ENCODE data around the gene THTPA. TPM values are rescaled to one million over a fixed set of nuclear protein-coding genes. Genes with fewer than 3 reads are reported as not detected.
A peak's percentile ranks its signal among the peaks of the same experiment; 100 is the strongest.

THTPA gene
- total and polyA plus RNA-seq, 2 of the 13 experiments (the other 11 are each of a cell fraction or from before 2014, with no cell fraction given), result 7.4 to 8.7 TPM

DNA sequence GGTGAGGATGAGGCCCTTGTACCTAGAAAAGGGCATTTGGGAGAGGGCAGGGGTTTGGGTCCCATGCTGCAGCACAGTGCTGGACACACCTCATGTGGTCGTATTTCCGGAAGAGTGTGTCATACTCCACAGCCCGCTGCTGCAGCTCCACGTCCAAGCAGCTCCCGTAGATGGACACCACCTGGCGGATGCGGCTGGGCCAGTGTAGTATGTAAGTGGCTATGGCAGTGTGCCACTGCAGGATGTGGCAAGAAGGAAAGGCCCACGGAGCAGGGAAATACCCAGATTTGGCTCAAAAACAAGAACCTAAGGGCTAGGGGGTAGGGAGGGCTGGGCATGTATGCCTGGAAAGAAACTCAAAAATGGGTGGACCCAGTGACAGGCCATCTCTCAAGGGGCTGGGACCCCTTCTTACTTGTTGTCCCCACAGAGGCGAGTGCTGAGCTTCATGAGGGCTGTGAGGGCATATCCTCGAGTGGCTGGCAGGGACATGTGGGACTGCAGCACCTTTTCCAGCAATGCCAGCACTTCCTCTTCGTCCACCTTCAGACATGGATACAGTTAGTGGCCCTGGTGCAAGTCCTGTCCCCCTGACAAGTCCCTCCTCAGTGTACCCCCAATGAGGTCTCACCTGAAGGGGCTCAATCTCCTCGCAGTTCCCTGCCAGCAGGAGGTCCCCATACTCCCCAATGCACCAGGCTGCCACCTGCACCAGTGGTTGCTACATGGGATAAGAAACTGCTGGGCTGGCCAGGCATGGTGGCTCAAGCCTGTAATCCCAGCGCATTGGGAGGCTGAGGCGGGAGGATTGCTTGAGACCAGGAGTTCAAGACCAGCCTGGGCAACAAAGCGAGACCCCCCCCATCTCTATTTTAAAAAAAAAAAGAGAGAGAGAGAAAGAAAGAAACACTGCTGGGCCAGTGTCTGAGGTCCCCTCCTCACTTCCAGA is 6.1 kb downstream of the THTPA start (continued):
- TF ChIP-seq REL (CRISPR knock-in tag; conservative IDR thresholded peaks at IDR 0.05), result 0 out of 2 replicates have a peak, but pooled peaks have one; percentile 2
- TF ChIP-seq, protein P1, sequence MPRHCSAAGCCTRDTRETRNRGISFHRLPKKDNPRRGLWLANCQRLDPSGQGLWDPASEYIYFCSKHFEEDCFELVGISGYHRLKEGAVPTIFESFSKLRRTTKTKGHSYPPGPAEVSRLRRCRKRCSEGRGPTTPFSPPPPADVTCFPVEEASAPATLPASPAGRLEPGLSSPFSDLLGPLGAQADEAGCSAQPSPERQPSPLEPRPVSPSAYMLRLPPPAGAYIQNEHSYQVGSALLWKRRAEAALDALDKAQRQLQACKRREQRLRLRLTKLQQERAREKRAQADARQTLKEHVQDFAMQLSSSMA (CRISPR knock-in tag; IDR thresholded peaks at IDR 0.05), result peak; percentile 66; the same call in 1 of the 2 replicates
- TF ChIP-seq ZNF274 (CRISPR knock-in tag; IDR thresholded peaks at IDR 0.05), result peak; percentile 35; the same call in 1 of the 2 replicates
- TF ChIP-seq, protein P2, sequence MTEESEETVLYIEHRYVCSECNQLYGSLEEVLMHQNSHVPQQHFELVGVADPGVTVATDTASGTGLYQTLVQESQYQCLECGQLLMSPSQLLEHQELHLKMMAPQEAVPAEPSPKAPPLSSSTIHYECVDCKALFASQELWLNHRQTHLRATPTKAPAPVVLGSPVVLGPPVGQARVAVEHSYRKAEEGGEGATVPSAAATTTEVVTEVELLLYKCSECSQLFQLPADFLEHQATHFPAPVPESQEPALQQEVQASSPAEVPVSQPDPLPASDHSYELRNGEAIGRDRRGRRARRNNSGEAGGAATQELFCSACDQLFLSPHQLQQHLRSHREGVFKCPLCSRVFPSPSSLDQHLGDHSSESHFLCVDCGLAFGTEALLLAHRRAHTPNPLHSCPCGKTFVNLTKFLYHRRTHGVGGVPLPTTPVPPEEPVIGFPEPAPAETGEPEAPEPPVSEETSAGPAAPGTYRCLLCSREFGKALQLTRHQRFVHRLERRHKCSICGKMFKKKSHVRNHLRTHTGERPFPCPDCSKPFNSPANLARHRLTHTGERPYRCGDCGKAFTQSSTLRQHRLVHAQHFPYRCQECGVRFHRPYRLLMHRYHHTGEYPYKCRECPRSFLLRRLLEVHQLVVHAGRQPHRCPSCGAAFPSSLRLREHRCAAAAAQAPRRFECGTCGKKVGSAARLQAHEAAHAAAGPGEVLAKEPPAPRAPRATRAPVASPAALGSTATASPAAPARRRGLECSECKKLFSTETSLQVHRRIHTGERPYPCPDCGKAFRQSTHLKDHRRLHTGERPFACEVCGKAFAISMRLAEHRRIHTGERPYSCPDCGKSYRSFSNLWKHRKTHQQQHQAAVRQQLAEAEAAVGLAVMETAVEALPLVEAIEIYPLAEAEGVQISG (CRISPR knock-in tag; IDR thresholded peaks at IDR 0.05), result peak; percentile 6; the same call in 1 of the 2 replicates
- peak; percentile 43; the same call in 1 of the 2 replicates for TF ChIP-seq ZNF589 (CRISPR knock-in tag; conservative IDR thresholded peaks at IDR 0.05)
- no peak for TF ChIP-seq NFYB (CRISPR knock-in tag; IDR thresholded peaks at IDR 0.05)
- TF ChIP-seq ZFP36L2 (CRISPR knock-in tag; IDR thresholded peaks at IDR 0.05), result no peak
- 0 out of 2 replicates have a peak, but pooled peaks have one; percentile 56 for TF ChIP-seq ZNF839 (CRISPR knock-in tag; IDR thresholded peaks at IDR 0.05; ENCODE audit: borderline replicate concordance)
- TF ChIP-seq ZNF446 (CRISPR knock-in tag; IDR thresholded peaks at IDR 0.05), result 0 out of 2 replicates have a peak, but pooled peaks have one; percentile 3
- TF ChIP-seq, protein P3, sequence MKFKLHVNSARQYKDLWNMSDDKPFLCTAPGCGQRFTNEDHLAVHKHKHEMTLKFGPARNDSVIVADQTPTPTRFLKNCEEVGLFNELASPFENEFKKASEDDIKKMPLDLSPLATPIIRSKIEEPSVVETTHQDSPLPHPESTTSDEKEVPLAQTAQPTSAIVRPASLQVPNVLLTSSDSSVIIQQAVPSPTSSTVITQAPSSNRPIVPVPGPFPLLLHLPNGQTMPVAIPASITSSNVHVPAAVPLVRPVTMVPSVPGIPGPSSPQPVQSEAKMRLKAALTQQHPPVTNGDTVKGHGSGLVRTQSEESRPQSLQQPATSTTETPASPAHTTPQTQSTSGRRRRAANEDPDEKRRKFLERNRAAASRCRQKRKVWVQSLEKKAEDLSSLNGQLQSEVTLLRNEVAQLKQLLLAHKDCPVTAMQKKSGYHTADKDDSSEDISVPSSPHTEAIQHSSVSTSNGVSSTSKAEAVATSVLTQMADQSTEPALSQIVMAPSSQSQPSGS (CRISPR knock-in tag; IDR thresholded peaks at IDR 0.05), result no peak
- no peak for TF ChIP-seq SP1 (IDR thresholded peaks at IDR 0.05)
- TF ChIP-seq SP1 (CRISPR knock-in tag; IDR thresholded peaks at IDR 0.05), result no peak
- TF ChIP-seq SRSF9 (IDR thresholded peaks at IDR 0.05; ENCODE audit: borderline replicate concordance, insufficient read depth, low read depth, low read length, poor library complexity, severe bottlenecking), result no peak
- TF ChIP-seq BORCS8-MEF2B (CRISPR knock-in tag; IDR thresholded peaks at IDR 0.05), result peak; percentile 52; the same call in 1 of the 2 replicates
- TF ChIP-seq, protein P4, sequence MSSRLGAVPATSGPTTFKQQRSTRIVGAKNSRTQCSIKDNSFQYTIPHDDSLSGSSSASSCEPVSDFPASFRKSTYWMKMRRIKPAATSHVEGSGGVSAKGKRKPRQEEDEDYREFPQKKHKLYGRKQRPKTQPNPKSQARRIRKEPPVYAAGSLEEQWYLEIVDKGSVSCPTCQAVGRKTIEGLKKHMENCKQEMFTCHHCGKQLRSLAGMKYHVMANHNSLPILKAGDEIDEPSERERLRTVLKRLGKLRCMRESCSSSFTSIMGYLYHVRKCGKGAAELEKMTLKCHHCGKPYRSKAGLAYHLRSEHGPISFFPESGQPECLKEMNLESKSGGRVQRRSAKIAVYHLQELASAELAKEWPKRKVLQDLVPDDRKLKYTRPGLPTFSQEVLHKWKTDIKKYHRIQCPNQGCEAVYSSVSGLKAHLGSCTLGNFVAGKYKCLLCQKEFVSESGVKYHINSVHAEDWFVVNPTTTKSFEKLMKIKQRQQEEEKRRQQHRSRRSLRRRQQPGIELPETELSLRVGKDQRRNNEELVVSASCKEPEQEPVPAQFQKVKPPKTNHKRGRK (CRISPR knock-in tag; IDR thresholded peaks at IDR 0.05), result peak; percentile 81
- peak; percentile 50; the same call in 1 of the 2 replicates for TF ChIP-seq SP2 (CRISPR knock-in tag; IDR thresholded peaks at IDR 0.05)
- TF ChIP-seq RBM22 (optimal IDR thresholded peaks at IDR 0.05; ENCODE audit: low read length), result peak; percentile 29
- peak; percentile 81 for TF ChIP-seq ZBTB42 (CRISPR knock-in tag; IDR thresholded peaks at IDR 0.05)

Data from HepG2 (cell line).